Measurements from ENCODE around the gene SLC28A3.
"Not testable (repeated sequence)": the region's sequence is repeated elsewhere in the genome, so short reads cannot be mapped to it uniquely, and the experiment has no call there.

The SLC28A3 gene, protein sequence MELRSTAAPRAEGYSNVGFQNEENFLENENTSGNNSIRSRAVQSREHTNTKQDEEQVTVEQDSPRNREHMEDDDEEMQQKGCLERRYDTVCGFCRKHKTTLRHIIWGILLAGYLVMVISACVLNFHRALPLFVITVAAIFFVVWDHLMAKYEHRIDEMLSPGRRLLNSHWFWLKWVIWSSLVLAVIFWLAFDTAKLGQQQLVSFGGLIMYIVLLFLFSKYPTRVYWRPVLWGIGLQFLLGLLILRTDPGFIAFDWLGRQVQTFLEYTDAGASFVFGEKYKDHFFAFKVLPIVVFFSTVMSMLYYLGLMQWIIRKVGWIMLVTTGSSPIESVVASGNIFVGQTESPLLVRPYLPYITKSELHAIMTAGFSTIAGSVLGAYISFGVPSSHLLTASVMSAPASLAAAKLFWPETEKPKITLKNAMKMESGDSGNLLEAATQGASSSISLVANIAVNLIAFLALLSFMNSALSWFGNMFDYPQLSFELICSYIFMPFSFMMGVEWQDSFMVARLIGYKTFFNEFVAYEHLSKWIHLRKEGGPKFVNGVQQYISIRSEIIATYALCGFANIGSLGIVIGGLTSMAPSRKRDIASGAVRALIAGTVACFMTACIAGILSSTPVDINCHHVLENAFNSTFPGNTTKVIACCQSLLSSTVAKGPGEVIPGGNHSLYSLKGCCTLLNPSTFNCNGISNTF

DNA sequence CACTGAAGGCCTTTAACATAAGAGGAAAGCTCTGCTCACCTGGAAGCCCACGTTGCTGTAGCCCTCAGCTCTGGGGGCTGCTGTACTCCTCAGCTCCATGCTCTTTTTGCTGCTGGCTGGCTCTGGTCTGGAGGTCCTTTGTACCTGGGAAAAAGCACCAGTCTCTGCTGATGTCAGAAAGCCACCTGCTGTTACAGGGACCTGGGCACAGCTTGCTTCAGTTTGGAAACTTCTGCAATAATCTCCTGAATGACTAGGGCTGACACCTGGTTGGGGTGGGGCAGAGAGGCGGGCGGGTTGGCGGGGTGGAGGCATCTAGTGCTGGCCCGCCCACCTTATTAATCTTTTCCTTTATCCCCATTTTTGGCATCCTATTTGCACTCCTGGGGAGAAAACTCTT lies at the start of gene SLC28A3:
TSS of gene SLC28A3 (minus strand) at position 224 of the 400 bp plus-strand sequence. CDS start at position 99, 125 bp downstream.
- DNase-seq: no peak

DNA sequence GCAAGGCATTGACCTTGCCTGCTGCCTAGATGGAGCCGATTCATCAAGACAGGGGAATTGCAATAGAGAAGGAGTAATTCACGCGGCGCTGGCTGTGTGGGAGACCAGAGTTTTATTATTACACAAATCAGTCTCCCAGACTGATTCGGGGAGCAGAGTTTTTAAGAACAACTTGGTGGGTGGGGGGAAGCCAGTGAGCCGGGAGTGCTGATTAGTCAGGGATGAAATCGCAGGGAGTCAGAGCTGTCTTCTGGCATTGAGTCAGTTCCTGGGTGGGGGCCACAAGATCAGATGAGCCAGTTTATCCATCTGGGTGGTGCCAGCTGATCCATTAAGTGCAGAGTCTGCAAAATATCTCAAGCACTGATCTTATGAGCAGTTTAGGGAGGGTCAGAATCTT lies 49.7 kb upstream of the SLC28A3 start:
- DNase-seq: not testable (repeated sequence)

DNA sequence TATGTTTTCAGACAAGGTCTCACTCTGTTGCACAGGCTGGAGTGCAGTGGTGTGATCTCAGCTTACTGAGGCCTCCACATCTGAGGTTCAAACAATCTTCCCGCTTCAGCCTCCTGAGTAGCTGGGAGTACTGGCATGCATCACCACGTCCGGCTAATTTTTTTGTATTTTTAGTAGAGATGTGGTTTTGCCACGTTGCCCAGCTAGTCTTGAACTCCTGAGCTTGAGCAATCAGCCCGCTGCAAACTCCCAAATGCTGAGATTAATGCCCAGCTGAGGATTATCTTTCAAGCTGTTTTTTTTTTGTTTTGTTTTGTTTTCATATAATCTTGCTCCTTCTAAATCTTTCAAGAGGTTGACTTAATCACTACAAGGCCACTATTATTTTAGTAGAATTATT lies 47.3 kb upstream of the SLC28A3 start:
- no peak for DNase-seq

GRCh38 chr9:84386753-84387152 lies 46.2 kb upstream of the SLC28A3 start:
- DNase-seq: no peak

- DNase-seq: no peak
These were observed 45.0 kb upstream of the SLC28A3 start for GRCh38 chr9:84385386-84386040.

GRCh38 chr9:84384617-84385016 lies 44.1 kb upstream of the SLC28A3 start:
- DNase-seq: no peak

DNA sequence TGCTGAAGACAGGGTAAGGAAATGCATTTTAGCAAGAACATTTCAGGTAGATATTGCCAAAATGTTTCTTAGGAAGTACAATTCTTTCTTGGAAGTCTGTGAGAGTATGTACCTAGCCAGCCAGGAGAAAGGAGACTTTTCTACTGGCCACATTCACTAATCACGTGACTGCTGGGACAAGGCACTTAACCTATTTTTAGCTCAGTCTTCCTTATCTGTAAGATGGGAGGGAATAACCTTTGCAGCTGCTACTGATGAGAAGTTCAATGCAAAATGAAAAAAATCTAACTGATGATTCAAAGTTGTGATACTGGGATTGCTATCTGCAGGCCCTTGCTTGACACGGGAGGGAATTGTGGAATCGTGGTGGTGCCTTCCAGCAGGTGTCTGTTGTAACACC lies 42.6 kb upstream of the SLC28A3 start:
- DNase-seq: no peak

- no peak for DNase-seq
These were observed 42.2 kb upstream of the SLC28A3 start for GRCh38 chr9:84382720-84383119.

GRCh38 chr9:84381508-84381907 lies 41.0 kb upstream of the SLC28A3 start:
- no peak for DNase-seq

- no peak for DNase-seq
These were observed 39.2 kb upstream of the SLC28A3 start for GRCh38 chr9:84379740-84380139.

DNA sequence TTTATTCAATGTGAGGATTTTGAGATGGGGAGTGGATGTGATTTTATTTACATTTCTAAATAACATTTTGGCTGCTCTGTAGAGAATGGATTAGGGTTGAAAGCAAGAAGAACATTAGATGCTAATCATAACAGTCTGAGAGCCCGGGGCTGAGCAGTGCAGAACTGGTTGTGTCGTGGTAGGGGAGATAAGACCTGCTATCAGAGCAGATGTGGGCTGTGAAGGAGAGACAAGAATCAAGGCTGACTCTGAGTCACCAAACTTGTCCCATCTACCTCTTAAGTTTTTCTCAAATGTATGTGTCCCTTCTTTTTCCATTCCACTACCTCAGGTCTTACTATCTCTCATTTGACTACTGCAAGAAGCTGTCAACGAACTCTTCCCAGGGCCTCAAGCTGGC lies 35.4 kb upstream of the SLC28A3 start:
- no peak for DNase-seq

DNA sequence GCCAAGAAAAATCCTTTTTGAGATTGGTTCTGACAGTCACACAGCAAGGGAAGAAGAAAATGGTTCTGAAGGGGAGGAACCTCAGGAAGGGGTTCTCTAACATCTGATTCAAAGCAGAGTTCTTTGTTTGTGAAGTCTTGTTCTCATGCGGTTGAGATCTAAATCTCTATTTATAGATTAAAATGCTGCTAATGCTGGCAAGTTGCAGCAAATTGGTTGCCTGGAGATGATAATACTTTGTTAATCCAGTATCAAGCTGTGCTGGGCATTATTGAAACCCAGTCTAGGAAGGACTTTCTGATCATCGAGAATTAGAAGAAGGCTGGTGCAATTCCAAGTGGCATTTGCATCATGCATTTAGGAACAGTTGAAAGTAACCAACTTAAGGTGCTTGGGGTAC lies 34.0 kb upstream of the SLC28A3 start:
- no peak for DNase-seq

DNA sequence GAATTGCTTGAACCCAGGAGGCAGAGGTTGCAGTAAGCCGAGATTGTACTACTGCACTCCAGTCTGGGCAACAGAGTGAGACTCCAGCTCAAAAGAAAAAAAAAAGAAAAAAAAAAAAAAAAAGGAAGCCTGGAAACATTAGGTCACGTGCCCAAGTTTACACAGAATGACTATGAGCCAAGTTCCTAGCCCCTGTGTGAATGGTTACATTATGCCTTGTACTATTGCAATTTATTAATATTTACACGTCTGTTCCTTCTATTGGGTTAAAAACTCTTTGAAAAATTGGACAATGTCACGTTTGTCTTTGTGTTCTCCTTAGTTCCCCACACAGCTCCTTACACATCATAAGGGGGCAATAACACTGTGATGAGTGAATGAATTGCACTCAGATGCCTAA lies 33.5 kb upstream of the SLC28A3 start:
- no peak for DNase-seq

- no peak for DNase-seq
These were observed 31.2 kb upstream of the SLC28A3 start for GRCh38 chr9:84371737-84372136.

- no peak for DNase-seq
These were observed 28.0 kb upstream of the SLC28A3 start for GRCh38 chr9:84368601-84369000.

DNA sequence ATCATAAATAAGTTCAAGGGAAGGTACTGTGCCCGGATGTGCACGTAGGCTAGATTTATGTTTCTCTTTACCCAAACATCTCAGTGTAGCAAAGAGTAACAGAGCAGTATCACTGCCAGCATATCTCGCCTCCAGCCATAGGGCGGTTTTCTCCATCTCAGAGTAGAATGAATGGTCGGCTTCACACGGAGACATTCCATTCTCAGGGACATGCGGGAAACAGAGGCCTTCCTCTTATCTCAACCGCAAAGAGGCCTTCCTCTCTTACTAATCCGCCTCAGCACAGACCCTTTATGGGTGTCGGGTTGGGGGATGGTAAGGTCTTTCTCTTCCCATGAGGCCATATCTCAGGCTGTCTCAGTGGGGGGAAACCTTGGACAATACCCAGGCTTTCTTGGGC lies 27.2 kb upstream of the SLC28A3 start:
- not testable (repeated sequence) for DNase-seq

- DNase-seq: no peak
These were observed 26.1 kb upstream of the SLC28A3 start for GRCh38 chr9:84366683-84367082.

GRCh38 chr9:84364894-84365490 lies 24.4 kb upstream of the SLC28A3 start:
- not testable (repeated sequence) for DNase-seq

DNA sequence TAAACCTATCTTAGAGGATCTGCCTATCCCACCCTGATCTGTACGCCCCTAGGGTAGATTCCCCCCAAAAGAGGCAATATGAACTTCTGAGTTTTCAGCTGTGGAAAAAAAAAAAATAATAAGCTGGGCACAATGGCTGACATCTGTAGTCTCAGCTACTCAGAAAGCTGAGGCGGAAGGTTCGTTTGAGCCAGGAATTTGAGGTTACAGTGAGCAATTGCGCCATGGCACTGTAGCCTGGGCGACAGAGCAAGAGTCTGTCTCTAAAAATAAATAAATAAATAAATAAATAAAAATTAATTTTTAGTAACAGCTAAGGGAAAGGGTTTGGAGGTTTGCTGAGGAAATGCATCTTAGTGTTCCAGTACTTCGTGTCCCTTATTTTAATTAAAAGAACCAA lies 21.1 kb upstream of the SLC28A3 start:
- no peak for DNase-seq

- no peak for DNase-seq
These were observed 16.7 kb upstream of the SLC28A3 start for GRCh38 chr9:84357275-84357674.

DNA sequence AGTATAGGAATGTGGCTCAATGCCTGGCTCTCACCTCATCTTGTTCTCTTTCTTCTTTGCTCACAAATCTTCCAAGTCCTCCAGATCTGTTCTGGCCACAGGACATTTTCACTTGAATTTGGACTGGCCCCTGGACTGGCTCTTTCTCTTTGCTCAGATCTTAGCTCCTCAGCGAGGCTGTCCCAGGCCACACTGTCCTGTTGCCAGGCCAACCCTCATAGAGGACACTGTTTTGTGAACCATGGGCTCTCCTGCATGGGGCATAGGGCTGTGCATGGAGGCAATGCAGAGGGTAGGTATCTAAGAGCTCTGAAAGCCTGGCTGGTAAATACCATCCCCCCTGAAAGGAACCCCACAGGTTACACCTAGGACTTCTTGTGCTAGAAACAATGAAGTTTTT lies 13.5 kb upstream of the SLC28A3 start:
- no peak for DNase-seq

GRCh38 chr9:84349671-84350070 lies 9.1 kb upstream of the SLC28A3 start:
- DNase-seq: no peak

DNA sequence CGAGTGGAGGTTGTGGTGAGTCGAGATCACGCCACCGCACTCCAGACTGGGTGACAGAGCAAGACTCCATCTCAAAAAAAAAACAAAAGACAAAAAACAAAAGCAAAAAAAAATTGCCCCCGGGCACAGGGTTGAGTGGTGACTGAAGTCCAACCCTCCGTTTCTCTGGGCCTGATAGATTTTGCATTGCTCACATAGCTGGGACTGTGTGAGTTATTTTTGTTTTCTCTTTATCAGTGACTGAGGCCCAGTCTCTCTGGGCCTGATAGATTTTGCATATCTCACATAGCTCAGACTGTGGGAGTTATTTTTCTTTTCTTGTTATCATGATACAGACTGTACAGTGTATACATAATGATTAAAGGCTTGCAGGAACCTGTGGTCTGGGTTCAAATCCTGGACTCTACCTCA lies 2.6 kb upstream of the SLC28A3 start:
- no peak for DNase-seq

- no peak for DNase-seq
These were observed 596 bp downstream of the SLC28A3 start for GRCh38 chr9:84339962-84340361.
